IMR-90 (cell line): ENCODE measurements around the gene POTEI.
"Not testable (repeated sequence)": the region's sequence is repeated elsewhere in the genome, so short reads cannot be mapped to it uniquely, and the experiment has no call there.

ENCODE experiments used
- BHLHE40 ChIP-seq: fragments of 150-350 bp; IDR thresholded peaks from 2 replicates; pipeline ENCODE4 v1.6.1; 2016; ENCODE audit warnings: mild to moderate bottlenecking, low read depth, low read length
- CEBPB ChIP-seq: IDR thresholded peaks from 2 replicates; pipeline ENCODE4 v1.6.1; 2012; ENCODE audit warnings: low read depth, low read length, improper control_type of control experiment
- POLR2A ChIP-seq: IDR thresholded peaks from 2 replicates; pipeline ENCODE4 v1.6.1; 2012; ENCODE audit warnings: mild to moderate bottlenecking, low read depth, low read length
- TF ChIP-seq, protein P1 (sequence below): conservative IDR thresholded peaks from 2 replicates; pipeline ENCODE4 v1.5.1; 2012; ENCODE audit warnings: mild to moderate bottlenecking, low read depth, low read length, improper control_type of control experiment

DNA sequence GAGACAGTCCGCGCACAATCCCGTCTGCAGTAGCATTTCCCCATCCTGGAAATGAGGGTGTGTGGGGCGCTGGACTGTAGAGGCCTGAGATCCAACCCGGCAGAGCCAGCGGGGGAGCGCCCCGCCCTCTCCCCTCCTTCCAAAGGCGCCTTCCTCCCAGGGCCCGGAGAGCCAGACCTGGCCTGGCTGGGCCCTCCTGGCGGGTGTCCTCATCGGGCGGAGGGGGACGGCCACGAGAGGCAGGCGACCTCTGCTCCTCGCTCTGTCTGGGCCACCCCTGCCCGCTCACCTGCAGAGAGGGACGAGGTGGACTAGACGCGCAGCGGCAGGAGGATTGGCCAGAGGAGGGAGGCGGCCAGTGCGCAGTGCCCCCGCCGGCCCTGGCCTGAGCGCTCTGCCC, 40.3 kb upstream of the POTEI start:
- TF ChIP-seq, protein P1, sequence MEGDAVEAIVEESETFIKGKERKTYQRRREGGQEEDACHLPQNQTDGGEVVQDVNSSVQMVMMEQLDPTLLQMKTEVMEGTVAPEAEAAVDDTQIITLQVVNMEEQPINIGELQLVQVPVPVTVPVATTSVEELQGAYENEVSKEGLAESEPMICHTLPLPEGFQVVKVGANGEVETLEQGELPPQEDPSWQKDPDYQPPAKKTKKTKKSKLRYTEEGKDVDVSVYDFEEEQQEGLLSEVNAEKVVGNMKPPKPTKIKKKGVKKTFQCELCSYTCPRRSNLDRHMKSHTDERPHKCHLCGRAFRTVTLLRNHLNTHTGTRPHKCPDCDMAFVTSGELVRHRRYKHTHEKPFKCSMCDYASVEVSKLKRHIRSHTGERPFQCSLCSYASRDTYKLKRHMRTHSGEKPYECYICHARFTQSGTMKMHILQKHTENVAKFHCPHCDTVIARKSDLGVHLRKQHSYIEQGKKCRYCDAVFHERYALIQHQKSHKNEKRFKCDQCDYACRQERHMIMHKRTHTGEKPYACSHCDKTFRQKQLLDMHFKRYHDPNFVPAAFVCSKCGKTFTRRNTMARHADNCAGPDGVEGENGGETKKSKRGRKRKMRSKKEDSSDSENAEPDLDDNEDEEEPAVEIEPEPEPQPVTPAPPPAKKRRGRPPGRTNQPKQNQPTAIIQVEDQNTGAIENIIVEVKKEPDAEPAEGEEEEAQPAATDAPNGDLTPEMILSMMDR = not testable (repeated sequence)
- TF ChIP-seq BHLHE40, POLR2A, CEBPB: not testable (repeated sequence)
